ENCODE results near the gene ARFGAP1.
"Not testable (repeated sequence)": the region's sequence is repeated elsewhere in the genome, so short reads cannot be mapped to it uniquely, and the experiment has no call there.

The ARFGAP1 gene

GRCh38 chr20:63293456-63293855, 20.8 kb downstream of the ARFGAP1 start:
- DNase-seq, result no peak

- DNase-seq, result no peak
These were observed 21.4 kb downstream of the ARFGAP1 start for GRCh38 chr20:63293871-63294535.

- no peak for DNase-seq
These were observed 21.9 kb downstream of the ARFGAP1 start for GRCh38 chr20:63294536-63294900.

GRCh38 chr20:63295018-63295417, 22.4 kb downstream of the ARFGAP1 start:
- no peak for DNase-seq

- DNase-seq, result peak; percentile 13
These were observed 22.8 kb downstream of the ARFGAP1 start for GRCh38 chr20:63295422-63295821.

- no peak for DNase-seq
These were observed 23.2 kb downstream of the ARFGAP1 start for GRCh38 chr20:63295846-63296245.

- no peak for DNase-seq
These were observed 24.1 kb downstream of the ARFGAP1 start for GRCh38 chr20:63296531-63297299.

GRCh38 chr20:63297371-63297781, 24.8 kb downstream of the ARFGAP1 start:
- no peak for DNase-seq

GRCh38 chr20:63297796-63298572, 25.4 kb downstream of the ARFGAP1 start:
- no peak for DNase-seq

GRCh38 chr20:63298731-63299312, 26.2 kb downstream of the ARFGAP1 start:
- no peak for DNase-seq

GRCh38 chr20:63301671-63302070, 29.1 kb downstream of the ARFGAP1 start:
- no peak for DNase-seq

GRCh38 chr20:63303095-63303666, 30.6 kb downstream of the ARFGAP1 start:
- DNase-seq, result no peak

GRCh38 chr20:63305393-63305792, 32.8 kb downstream of the ARFGAP1 start:
- no peak for DNase-seq

- not testable (repeated sequence) for DNase-seq
These were observed 33.5 kb downstream of the ARFGAP1 start for GRCh38 chr20:63305933-63306672.

GRCh38 chr20:63306673-63307537, 34.3 kb downstream of the ARFGAP1 start:
- DNase-seq, result no peak

GRCh38 chr20:63307538-63308217, 35.1 kb downstream of the ARFGAP1 start:
- DNase-seq, result no peak

GRCh38 chr20:63308218-63308911, 35.8 kb downstream of the ARFGAP1 start:
- no peak for DNase-seq

GRCh38 chr20:63309261-63310071, 36.9 kb downstream of the ARFGAP1 start:
- peak; percentile 45 for DNase-seq

Data from CD4-positive, alpha-beta T cell treated with Interleukin-6 for 4 hours (primary cell).